ENCODE results near the gene ADAMTS12.
A peak's percentile ranks its signal among the peaks of the same experiment; 100 is the strongest.
"Not testable (repeated sequence)": the region's sequence is repeated elsewhere in the genome, so short reads cannot be mapped to it uniquely, and the experiment has no call there.

ADAMTS12 gene

GRCh38 chr5:33901156-33901555 is 9.4 kb upstream of the ADAMTS12 start:
- DNase-seq (ENCODE audit: low spot score): no peak

DNA sequence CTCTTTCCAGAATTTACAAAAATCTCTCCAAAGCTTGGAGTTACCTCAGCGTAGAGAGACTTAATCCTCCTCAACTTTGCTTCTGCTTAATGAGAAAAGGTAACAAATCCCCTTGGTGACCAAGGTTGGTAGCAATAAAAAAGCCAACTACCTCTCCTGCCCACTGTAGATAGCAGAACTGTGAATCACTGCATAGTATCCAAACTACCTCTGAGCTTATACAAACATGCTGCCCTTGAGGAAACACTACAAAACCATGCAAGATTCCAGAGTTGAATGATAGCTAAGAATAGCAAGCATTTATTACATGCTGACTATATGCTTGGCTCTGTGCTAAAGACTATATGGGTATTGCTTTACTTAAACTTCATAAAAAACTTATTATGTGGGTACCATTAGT is 2.8 kb upstream of the ADAMTS12 start:
- DNase-seq (ENCODE audit: low spot score): no peak

DNA sequence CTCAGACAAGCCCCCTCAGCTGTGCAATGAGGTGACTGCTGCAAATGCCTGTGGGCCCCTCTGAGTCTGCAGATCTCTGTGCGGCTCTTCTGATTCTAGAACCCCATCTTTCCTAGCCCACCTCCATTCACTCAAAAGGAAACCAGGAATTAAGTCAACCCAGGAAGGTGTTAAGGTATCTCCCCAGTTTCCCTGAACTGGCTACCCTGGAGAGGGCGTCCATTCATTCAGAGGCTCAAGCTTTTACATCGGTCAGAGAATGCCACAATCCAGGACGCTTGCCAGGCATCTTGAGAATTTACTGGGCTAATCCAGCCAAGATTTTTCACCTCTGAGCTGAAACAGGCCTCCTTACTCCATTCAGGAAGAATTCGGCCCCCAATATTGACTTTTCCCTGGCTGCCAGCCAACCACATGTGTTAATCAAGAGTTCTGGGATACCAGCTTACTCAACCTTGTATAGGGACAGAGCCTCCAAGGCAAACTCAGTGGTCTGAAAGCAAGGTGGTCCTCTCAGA is 889 bp upstream of the ADAMTS12 start:
- peak; percentile 87 for DNase-seq (ENCODE audit: low spot score)

- no peak for DNase-seq (ENCODE audit: low spot score)
Measured at GRCh38 chr5:33891446-33891787, 373 bp downstream of the ADAMTS12 start.

DNA sequence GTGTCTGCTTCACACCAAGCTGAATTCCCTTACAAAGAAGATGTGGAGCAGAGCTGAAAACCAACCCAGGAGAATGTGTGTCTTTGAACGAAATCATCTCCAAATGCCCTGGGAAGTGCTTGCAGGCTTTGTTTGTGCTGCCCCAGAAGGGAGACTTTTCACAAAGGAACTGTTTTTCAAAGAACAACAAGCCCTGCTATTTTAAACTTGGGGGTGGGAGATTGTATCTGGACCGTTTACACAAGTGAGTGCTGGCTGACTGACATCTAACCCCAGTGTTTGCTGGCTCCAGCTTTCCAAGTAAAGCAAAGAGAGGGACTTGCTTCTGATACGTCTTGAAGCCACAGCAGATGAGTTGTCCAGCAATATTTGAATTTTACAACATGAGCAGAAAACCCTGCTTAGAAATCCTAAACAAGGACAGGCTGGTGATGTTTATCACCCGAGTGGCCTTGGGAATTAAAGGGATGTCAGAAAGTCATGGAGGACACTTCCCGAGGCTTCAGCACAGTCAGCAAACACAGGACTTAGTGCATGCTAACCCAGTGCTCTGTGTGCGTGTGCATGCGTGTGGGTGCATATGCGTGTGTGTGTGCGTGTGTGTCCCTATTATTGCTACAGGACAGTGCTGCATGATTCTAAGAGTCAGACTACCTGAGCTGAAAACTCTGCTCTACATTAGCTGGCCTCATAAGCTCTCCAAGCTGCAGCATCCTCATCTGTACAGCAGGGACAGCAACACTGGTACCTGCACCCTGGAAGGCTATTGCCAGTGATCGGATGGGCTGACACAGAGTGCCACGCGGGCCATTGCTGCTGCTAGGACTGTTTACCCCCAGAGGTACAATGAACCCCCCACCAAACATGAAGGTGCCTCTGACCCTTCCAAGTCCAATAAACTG is 1.4 kb downstream of the ADAMTS12 start:
- DNase-seq (ENCODE audit: low spot score): peak; percentile 10

- peak; percentile 40 for DNase-seq (ENCODE audit: low spot score)
Measured at GRCh38 chr5:33888587-33888986, 3.2 kb downstream of the ADAMTS12 start.

GRCh38 chr5:33887268-33887667 is 4.5 kb downstream of the ADAMTS12 start:
- DNase-seq (ENCODE audit: low spot score): no peak

DNA sequence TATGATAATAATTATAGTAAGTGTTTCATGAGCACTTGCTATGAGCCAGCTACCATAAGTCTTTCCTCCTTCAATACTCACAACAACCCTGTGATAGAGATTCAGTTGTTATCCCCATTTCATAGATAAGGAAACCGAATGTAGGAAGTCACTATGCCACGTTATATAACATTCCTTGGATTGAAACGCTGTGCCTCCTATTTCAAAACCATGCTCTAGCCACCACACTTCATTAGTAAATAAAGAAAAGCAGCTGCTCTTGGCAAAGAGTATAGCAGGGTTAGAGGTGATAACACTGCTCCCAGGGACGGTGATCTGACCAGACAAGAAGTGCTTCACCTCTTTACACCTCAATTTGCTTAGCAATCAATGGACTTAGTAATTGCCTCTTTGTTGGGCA is 5.5 kb downstream of the ADAMTS12 start:
- DNase-seq (ENCODE audit: low spot score): no peak

- DNase-seq (ENCODE audit: low spot score): no peak
Measured at GRCh38 chr5:33885679-33886078, 6.1 kb downstream of the ADAMTS12 start.

GRCh38 chr5:33883482-33883881 is 8.3 kb downstream of the ADAMTS12 start:
- DNase-seq (ENCODE audit: low spot score): no peak

DNA sequence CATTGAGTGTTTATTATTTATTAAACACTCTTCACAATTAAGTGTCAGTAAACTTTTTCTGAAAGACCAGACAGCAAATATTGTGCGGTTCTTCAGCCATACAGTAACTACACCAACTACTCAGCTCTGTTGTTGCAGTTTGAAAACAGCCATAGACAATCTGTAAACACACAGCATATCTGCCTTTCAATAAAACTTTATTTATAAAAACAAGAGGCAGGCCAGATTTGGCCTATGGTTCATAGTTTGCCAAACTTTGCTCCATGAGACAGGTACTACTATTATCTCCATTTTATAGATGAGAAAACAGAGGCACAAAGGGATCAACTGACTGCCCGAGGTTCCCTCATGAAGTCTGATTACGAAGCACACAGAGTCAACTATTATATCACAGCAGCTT is 11.5 kb downstream of the ADAMTS12 start:
- no peak for DNase-seq (ENCODE audit: low spot score)

DNA sequence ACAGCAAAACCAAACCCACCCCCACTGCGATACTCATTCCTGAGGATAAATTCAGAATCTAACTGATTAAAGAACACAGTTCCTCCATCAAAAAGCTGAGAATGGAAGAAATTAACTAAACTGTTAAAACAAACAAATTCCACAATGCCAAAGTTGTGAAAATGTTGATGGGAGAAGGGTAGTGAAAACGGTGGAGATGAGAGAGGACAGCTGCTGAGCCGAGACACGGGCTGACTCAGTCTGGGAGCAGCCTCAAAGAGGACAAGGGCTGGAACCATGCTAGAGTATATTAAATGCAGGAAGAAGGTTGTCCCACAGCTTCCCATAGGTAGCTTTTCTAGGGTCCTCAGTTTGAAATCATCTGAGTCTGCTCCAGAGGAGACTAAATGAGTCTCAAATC is 14.3 kb downstream of the ADAMTS12 start:
- no peak for DNase-seq (ENCODE audit: low spot score)

- DNase-seq (ENCODE audit: low spot score): no peak
Measured at GRCh38 chr5:33867241-33867640, 24.5 kb downstream of the ADAMTS12 start.

DNA sequence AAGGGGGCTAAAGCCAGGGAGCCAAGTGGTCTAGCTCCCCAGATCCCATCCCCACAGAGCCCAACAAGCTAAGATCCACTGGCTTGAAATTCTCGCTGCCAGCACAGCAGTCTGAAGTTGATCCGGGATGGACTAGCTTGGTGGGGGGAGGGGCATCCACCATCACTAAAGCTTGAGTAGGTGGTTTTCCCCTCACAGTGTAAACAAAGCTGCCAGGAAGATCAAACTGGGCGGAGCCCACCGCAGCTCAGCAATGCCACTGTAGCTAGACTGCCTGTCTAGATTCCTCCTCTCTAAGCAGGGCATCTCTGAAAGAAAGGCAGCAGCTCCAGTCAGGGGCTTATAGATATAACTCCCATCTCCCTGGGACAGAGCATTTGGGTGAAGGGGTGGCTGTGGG is 32.6 kb downstream of the ADAMTS12 start:
- not testable (repeated sequence) for DNase-seq (ENCODE audit: low spot score)

DNA sequence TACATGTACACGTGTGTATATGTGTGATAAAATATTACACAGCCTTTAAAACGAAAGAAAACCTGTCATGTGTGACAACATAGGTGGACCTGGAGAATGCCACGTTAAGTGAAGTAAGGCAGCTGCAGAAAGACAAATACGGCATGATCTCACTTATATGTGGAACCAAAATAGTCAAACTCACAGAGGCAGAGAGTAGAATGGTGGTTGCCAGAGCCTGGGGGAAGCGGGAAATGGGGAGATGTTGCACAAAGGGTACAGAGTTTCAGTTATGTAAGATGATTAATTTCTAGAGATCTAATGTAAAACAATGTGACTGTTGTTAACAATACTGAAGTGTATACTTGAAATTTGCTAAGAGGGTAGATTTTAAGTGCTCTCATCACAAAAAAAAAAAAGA is 34.8 kb downstream of the ADAMTS12 start:
- no peak for DNase-seq (ENCODE audit: low spot score)

DNA sequence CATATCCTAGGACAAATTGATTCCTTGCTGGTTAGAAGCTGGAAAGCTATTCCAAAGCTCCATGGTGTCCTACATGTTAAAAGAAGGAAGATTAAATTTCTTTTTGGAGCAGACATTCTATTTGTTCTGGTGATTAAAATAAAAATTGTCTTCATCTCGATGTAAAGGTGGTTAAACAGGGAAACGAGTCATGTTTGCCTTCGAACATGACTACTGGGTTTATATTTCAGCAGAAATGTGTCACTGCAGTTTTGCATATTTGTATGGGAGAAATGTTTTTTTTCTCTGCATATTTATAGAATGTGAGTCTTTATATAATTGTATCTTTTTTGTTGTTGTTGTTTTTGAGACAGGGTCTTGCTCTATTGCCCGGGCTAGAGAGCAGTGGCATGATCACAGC is 36.4 kb downstream of the ADAMTS12 start:
- DNase-seq (ENCODE audit: low spot score): no peak

DNA sequence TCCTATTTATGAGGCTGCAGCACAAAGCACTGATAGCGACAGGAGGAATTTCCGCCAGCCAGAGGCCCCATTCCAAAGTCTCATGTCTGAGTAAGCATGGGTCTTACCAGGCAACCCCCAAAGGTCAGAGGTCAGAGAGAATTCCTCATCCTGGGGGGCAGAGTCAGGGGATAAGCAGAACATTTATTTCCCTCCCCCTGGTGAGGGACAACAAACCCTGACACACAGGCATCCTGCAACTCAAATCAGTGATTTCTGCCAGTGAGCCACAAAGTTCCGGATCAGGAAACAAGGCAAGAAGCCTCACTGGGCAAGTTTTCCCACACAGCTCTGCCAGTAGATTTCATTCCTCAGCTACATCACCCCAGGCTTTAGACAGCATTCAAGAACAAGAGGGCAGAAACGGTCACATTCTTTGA is 37.0 kb downstream of the ADAMTS12 start:
- DNase-seq (ENCODE audit: low spot score): no peak

GRCh38 chr5:33852837-33853236 is 39.0 kb downstream of the ADAMTS12 start:
- no peak for DNase-seq (ENCODE audit: low spot score)

GRCh38 chr5:33852319-33852718 is 39.5 kb downstream of the ADAMTS12 start:
- DNase-seq (ENCODE audit: low spot score): peak; percentile 44

GRCh38 chr5:33850100-33850594 is 41.6 kb downstream of the ADAMTS12 start:
- DNase-seq (ENCODE audit: low spot score): no peak

DNA sequence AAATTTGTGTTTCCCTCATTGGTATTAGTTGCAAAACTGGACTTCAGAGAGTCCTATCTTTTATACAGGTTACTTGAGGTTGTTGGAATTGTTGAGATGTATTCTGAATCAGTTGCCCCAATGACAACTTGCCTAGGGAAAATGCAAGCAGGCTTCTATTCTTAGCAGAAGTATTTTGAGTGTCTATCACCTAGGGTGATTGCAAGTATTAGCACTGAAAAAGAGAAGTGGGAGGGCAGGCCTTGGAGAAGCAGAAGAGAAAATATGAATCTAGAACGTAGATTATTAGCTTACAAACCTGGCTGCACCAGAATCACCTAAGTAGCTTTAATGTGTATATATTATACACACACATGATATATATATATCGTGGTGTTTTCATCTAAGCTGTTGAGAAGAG is 43.2 kb downstream of the ADAMTS12 start:
- DNase-seq (ENCODE audit: low spot score): no peak

DNA sequence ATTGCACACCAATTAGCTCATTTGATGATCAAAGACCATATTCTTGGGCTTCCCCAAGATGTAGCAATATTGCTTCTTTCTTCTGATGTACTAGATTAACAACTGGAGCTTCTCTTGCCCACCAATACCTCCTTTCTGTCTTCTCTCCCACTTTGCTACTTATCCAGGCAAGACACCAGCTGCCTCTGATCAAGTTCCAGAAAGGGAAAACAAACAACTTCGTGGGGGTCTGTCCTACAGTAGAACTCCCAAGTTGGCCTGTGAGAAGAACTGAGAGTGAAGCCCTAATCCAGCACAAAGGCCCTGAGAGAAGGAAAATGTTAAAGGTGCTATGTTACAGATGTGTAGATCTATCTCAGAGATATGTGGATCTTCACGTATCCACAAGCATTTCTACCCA is 44.9 kb downstream of the ADAMTS12 start:
- no peak for DNase-seq (ENCODE audit: low spot score)

DNA sequence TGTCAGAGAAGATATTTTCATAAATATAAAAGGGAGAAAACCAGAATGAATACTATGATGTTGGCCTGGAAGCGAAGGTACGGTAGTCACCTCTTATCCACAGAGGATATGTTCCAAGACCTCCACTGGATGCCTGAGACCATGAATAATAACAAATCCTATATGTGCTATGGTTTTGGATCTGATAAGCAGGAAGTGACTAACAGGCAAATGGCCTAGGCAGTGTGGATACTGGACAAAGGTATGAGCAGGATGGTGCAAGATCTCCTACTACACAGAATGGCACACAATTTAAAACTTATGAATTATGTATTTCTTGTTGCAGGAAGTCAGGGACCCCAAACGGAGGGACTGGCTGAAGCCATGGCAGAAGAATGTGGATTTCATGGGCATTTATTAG is 48.2 kb downstream of the ADAMTS12 start:
- no peak for DNase-seq (ENCODE audit: low spot score)

GRCh38 chr5:33842456-33842855 is 49.3 kb downstream of the ADAMTS12 start:
- DNase-seq (ENCODE audit: low spot score): no peak

Measured in AG08395 (cell line).